Astrocyte (in vitro differentiated cells and primary cell): Measurements from ENCODE around the gene PHF5A.

ENCODE experiments used
- CTCF ChIP-seq: IDR thresholded peaks from 2 replicates; pipeline ENCODE4 v1.5.1; 2011; ENCODE audit warnings: low read depth, mild to moderate bottlenecking, inconsistent platforms, low read length, moderate library complexity; ENCODE audit not compliant: insufficient read depth
- EZH2 ChIP-seq: IDR thresholded peaks from 2 replicates; pipeline ENCODE4 v1.6.1; 2012; ENCODE audit warnings: mild to moderate bottlenecking, low read length, inconsistent platforms; ENCODE audit not compliant: insufficient read depth

- TF ChIP-seq CTCF (no peak), EZH2 (no peak)
Measured at GRCh38 chr22:41504397-41504796, 35.9 kb upstream of the PHF5A start.
